Forelimb muscle (tissue), 1 donor: ENCODE data around the gene SEPTIN12. TPM values are rescaled to one million over a fixed set of nuclear protein-coding genes. Genes with fewer than 3 reads are reported as not detected.

ENCODE experiments used
- DNase-seq: peaks from one replicate; pipeline ENCODE4 v3.0.0-alpha.2; 2013; ENCODE audit warnings: low read depth
- polyA plus RNA-seq: library from polyadenylated mRNA; unstranded; fragments of 120-200 nt; gene quantifications from one replicate; pipeline ENCODE4 v1.2.1, GENCODE V29; 2013; ENCODE audit not compliant: insufficient read length

SEPTIN12 gene
- polyA plus RNA-seq, 1 donor = not detected

GRCh38 chr16:4728676-4729075 is 59.5 kb downstream of the SEPTIN12 start:
- DNase-seq = no peak

Other genes with a start within 250 kb of the SEPTIN12 start
- 46.2 TPM for gene CDIP1, start 249.6 kb downstream of the SEPTIN12 start, polyA plus RNA-seq
- 0.73 TPM for gene C16orf96, start 232.0 kb downstream of the SEPTIN12 start, polyA plus RNA-seq
- gene UBALD1, start 173.5 kb downstream of the SEPTIN12 start, polyA plus RNA-seq = 23.4 TPM
- 35.5 TPM for gene MGRN1, start 163.5 kb downstream of the SEPTIN12 start, polyA plus RNA-seq
- gene NUDT16L1, start 94.8 kb downstream of the SEPTIN12 start, polyA plus RNA-seq = 23.3 TPM
- gene ANKS3, start 54.1 kb downstream of the SEPTIN12 start, polyA plus RNA-seq = 16.0 TPM
- 0.63 TPM for gene DNAAF8, start 53.8 kb downstream of the SEPTIN12 start, polyA plus RNA-seq
- gene ZNF500, start 21.2 kb downstream of the SEPTIN12 start, polyA plus RNA-seq = 8.7 TPM
- not detected for gene SMIM22, start 7.0 kb upstream of the SEPTIN12 start, polyA plus RNA-seq
- 13.5 TPM for gene ROGDI, start 14.3 kb upstream of the SEPTIN12 start, polyA plus RNA-seq
- gene GLYR1, start 58.9 kb upstream of the SEPTIN12 start, polyA plus RNA-seq = 46.8 TPM
- 17.9 TPM for gene UBN1, start 59.1 kb upstream of the SEPTIN12 start, polyA plus RNA-seq
- gene PPL, start 148.8 kb upstream of the SEPTIN12 start, polyA plus RNA-seq = 1.1 TPM
- gene SEC14L5, start 170.0 kb upstream of the SEPTIN12 start, polyA plus RNA-seq = 0.75 TPM
- 5.2 TPM for gene NAGPA, start 245.6 kb upstream of the SEPTIN12 start, polyA plus RNA-seq